OCI-LY7 (cell line): Measurements from ENCODE around the gene NAB2.
"Not testable (repeated sequence)": the region's sequence is repeated elsewhere in the genome, so short reads cannot be mapped to it uniquely, and the experiment has no call there.

Source experiments
- EZH2phosphoT487 ChIP-seq: fragments of 200-600 bp; sonication (generic); IDR thresholded peaks from 2 replicates; pipeline ENCODE4 v1.6.1; 2018; ENCODE audit warnings: low read depth, borderline replicate concordance, mild to moderate bottlenecking, mixed run types, antibody characterized with exemption, low read length, moderate library complexity, mixed read lengths
- TF ChIP-seq, protein P1 (sequence below): fragments of 200-600 bp; sonication (generic); conservative IDR thresholded peaks from 2 replicates; pipeline ENCODE4 v1.5.1; 2014; ENCODE audit warnings: mild to moderate bottlenecking, antibody characterized with exemption, low read length, moderate library complexity, mixed read lengths

DNA sequence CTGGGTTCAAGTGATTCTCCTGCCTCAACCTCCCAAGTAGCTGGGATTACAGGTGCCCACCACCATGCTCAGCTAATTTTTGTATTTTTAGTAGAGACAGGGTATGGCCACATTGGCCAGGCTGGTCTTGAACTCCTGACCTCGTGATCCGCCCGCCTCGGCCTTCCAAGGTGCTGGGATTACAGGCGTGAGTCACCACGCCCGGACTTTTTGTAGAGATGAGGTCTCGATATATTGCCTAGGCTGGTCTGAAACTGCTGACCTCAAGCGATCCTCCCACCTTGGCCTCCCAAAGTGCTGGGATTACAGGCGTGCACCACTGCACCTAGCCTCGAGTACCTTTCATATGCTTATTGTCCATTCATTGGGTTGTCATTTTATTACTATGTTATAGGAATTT lies 31.8 kb downstream of the NAB2 start:
- TF ChIP-seq, protein P1, sequence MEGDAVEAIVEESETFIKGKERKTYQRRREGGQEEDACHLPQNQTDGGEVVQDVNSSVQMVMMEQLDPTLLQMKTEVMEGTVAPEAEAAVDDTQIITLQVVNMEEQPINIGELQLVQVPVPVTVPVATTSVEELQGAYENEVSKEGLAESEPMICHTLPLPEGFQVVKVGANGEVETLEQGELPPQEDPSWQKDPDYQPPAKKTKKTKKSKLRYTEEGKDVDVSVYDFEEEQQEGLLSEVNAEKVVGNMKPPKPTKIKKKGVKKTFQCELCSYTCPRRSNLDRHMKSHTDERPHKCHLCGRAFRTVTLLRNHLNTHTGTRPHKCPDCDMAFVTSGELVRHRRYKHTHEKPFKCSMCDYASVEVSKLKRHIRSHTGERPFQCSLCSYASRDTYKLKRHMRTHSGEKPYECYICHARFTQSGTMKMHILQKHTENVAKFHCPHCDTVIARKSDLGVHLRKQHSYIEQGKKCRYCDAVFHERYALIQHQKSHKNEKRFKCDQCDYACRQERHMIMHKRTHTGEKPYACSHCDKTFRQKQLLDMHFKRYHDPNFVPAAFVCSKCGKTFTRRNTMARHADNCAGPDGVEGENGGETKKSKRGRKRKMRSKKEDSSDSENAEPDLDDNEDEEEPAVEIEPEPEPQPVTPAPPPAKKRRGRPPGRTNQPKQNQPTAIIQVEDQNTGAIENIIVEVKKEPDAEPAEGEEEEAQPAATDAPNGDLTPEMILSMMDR = not testable (repeated sequence)
- TF ChIP-seq EZH2phosphoT487 = not testable (repeated sequence)
